Stimulated activated CD4-positive, alpha-beta T cell treated with anti-CD3 and anti-CD28 coated beads, Interleukin-4, amount 100 ng/mL, for 24 hours (primary cell): Measurements from ENCODE around the gene MYO6.
"Not testable (repeated sequence)": the region's sequence is repeated elsewhere in the genome, so short reads cannot be mapped to it uniquely, and the experiment has no call there.

Experiments used
- DNase-seq: peaks from one replicate; pipeline ENCODE4 v3.0.0-alpha.2; 2020

Gene MYO6

DNA sequence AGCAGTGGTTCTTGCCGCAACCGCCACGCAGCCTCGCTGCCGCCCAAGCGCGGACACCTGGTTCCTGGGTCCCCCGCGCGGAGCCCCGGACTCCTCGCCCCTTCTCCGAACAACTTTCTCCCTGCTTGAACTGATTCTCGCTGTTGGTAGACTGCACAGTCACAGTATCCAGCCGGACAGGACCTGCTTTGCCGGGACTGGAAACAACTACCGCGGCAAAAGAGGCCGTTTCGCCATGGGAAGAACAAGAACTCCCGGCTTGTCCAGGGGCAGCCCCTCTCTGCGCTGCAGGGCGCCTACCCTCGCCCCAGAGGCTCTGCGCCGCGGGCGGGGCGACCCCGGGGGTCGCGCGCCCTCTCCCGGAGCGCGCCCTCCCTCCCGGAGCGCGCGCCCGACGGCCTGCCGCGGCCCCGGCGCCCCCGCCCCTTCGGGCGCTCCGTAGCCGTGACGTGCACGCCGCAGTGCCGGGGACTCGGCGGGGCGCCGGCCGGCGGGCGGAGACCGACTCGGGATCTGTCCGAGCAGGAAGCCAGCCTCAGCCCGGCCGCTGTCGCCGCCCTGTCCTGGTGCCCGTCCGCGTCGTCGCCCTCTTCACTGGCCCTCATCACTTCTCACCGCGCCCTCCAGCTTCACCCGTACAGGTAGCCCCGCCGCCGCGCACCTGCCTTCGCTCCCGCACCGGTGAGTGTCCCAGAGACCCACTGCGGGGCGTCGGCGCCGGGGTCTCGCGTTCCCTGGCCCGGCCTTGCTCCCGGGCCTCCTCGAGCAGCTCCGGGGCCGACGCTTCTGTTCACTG is at the start of gene MYO6:
MYO6 (plus strand) TSS at position 497 of the 796 bp plus-strand sequence. CDS start 68,309 bp downstream, outside the sequence.
- DNase-seq, result peak; percentile 11

DNA sequence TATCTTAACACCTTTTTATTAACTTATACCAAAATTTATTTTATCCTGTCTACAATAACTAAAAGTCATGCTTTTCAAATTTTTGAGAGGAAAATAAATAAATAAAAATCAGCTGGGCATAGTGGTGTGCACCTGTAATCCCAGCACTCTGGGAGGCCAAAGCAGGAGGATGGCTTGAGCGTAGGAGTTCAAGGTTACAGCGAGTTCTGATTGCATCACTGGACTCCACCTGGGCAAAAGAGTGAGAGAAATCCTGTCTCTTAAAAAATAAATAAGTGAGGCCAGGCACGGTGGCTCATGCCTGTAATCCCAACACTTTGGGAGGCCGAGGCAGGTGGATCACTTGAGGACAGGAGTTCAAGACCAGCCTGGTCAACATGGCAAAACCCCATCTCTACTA is 40.7 kb upstream of the MYO6 start:
- DNase-seq, result not testable (repeated sequence)

DNA sequence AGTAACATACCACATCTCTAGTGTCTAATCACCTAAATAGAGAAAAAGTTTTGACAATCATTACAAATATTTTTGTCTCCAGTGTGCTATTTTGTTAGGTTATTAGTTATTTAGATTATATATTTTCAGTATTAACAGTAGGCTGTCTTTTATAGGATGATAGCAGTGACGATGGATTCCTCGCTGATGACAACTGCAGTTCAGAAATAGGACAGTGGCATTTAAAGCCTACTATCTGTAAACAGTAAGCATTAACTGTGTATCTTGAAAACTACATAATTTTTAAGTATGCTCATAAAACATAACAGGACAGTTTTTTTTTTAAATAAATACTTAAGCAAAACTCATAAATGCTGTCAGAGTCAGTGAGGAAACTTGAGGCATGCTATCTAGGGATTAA is 37.9 kb upstream of the MYO6 start:
- no peak for DNase-seq

DNA sequence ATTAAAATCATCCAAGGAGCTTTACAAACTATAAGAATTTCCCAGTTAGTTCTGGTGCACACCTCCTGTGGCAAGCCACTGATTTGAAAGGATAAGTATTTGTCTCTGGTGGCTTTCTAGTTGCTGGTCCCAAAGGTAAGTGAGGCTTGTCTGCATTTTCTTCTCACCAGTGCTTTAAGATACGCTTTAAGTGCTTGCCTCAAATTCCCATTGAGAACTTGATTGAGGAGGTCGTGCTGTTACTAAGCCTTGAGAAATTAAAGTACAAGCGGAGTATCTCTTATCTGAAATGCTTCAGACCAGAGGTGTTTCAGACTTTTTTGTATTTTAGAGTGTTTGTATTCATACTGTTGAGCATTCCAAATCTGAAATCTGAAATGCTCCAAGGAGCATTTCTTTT is 29.9 kb upstream of the MYO6 start:
- DNase-seq, result no peak

DNA sequence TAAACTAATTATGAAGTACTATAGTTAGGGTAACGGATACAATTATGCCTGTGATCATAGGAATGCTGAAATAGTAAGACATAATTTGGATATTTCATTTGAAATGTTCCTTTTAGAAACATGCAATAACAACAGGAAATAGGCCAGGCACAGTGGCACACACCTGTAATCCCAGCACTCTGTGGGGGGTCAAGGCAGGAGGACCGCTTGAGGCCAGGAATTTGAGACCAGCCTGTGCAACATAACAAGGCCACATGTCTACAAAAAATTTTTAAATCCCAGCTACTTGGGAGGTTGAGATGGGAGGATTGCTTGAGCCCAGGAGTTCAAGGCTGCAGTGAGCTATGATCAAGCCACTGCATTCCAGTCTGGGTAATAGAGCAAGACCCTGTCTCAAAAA is 25.7 kb upstream of the MYO6 start:
- DNase-seq, result no peak

DNA sequence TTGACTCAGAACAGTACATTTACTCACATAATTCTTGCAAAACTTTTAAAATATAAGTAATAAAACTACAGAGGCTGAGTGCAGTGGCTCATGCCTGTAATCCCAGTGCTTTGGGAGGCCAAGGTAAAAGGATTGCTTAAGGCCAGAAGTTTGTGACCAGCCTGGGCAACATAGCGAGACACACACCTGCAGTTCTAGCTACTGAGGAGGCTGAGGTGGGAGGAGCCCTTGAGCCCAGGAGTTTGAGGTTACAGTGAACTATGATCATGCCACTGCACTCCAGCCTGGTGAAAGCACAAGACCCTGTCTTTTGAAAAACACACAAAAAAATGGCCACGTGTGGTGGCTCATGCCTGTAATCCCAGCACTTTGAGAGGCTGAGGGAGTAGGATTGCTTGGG is 21.8 kb upstream of the MYO6 start:
- DNase-seq, result no peak

DNA sequence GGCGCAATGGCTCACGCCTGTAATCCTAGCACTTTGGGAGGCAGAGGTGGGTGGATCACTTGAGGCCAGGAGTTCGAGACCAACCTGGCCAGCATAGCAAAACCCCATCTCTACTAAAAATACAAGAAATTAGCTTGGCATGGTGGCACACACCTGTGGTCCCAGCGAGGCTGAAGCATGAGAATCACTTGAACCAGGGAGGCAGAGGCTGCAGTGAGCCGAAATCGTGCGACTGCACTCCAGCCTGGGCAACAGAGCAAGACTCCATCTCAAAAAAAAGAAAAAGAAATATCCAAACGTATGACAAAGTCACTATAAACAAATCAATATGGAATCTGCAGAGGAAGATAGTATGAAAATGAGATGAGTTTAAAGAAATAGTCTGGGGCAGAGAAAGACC is 18.0 kb upstream of the MYO6 start:
- DNase-seq, result not testable (repeated sequence)

DNA sequence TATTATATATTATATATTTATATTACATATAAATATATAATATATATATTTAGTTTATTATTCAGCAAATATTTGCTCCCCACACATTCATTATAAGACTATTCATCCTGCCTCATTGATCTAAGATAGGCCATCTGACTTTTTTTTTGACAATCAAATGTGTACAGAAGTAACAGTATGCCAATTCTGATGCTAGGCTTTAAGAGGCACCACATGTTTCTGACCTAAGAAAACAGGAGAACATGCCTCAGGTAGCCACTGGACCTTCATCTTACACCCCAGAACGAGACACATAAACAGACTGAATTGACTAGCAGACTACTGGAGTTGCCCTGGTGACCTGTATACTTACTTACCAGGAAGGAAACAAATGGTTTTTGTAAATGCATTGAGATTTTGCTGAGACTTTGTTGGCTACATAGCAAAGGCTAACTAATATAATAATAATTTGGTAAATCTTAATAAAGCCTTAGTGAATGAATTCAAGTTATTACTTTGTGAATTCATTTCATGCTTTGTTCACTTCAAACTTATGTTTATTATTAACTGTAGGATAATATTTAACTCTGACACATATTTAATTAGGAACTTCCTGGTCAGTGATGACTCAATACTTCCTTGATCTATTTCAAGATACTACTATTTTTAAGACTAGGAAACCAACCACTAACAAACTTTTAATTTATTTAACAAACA is 13.4 kb upstream of the MYO6 start:
- DNase-seq, result no peak

DNA sequence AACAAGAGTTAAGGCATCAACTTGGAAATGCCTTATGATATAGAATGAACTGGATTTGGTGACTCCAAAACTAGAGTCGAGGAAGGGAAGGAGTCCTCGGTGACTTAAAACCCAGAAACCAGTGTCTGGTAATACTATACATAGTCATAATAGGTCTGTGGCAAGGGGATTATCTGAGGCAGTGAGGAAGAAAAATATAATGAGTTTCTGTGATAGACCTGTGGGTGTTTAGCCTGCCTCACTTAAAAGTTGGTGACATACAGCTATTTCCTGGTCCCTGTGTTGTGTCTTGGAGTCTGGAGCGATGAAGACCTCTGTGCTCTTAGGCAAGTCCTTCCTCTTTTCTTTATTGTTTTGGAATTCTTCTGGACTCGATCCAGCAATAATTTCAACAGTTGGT is 5.1 kb upstream of the MYO6 start:
- DNase-seq, result no peak

DNA sequence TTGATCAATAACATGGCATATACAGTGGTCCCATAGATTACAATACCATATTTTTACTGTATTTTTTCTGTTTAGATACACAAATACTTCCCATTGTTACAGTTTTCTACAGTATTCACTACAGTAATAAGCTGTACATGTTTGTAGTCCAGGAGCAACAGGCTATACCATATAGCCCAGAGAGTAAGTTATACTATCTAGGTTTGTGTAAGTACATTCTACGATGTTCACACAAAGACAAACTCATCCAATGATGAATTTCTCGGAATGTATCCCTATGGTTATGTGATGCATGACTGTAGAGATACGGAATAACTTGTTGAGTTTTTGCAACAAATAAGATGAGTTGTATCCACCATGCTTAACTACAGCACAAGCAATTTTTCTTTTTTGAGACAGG is 3.6 kb upstream of the MYO6 start:
- no peak for DNase-seq

DNA sequence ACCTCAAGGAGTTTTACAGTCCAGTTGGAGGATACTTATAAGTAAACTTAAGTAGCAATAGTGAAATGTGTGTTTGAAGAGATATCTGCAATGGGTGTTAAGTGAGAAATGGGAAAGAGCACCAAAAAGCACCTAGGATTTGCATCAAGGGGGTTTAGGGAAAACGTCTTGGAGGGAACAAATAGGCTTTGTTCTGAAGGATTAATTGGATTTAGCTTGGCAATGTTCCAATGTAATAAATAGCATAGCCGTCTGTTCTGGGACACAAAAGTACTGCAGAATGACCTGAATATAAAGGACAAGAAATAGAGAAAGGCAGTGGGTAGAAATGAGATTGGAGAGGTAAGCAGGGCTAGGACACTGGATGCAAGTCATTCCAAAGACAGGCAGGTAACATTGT is 2.8 kb upstream of the MYO6 start:
- DNase-seq, result no peak

DNA sequence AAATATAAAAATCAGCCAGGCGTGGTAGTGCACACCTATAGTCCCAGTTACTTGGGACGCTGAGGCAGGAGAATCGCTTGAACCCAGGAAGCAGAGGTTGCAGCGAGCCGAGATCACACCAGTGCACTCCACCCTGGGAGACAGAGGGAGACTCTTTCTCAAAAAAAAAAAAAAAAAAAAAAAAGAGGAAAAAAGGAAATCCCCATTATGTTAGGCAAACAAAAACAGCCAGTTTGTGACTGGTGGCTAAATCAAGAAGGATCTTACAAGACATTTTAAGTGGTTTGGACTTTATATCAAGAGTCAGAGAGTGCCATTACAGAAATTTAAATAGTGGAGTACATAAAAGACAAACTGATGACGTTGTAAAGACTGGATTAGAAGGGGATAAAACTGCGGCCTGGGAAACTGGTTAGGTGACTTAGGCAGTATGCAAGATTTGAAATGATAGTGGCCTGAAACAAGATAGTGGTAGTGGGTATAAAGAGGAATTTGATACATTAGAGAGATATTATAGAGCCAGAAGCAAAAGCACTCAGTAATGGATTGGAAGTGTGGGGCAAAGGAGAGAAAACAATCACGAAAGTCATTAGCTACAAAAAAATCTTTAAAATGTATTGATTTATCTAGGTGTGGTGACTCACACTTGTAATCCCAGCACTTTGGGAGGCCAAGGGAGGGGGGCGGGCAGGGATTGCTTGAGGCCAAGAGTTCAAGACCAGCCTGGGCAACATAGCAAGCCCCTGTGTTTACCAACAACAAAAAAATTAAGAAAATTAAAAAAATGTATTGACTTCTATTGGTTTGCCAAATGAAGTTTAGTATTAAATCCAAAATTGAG is 1.7 kb upstream of the MYO6 start:
- no peak for DNase-seq

DNA sequence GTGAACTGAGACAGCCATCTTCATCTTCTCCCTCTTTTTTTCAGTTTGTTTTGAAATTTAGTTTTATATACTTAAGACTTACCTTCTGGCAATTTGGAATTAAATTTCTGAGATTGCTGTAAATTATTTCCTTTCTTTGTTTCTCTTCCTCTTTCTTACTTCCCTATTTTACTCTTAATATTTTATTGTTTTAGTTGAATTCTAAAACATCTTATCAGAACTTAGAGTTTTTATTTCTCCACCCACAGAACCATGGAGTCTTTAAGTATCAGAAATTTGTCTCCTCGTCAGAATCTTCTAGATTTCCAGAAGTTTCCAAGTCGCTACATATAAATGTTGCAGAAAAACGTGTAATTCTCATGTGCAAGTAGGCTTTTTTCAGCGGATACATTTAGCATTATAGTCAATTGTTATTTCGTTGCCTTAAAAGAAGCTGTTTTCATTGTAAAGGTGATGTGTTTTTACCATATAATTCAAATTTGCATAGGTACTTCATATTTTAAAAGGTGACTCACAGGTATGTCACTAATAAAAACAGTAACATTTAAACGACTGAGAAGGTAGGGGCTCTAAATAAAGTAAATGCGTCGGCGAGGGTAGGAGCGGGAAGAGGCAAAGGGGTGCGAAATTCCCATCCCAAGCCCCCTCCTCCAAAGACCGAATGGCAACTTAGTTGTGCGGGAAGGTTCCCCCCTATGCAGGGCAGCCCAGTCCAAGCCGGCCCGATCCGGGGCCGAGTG is 866 bp upstream of the MYO6 start:
- no peak for DNase-seq

DNA sequence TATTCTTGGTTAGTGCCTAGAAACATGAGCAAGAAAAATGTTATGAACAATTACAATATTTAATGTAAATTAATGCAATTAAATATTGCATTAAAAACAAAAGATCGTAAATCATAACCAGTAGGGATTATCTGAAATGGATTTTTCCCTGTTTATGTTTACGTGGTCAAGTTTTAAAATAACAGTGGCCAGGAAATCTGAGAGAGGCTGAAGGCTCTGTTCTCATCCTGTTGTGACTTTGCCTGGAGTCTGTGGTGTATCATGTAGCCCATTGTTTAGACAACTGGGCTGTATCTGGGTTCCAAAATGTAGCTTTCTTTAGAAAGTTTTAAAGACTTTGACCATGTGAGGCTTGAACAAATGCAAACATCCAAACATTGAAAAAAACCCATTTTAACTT is 2.4 kb downstream of the MYO6 start:
- no peak for DNase-seq

DNA sequence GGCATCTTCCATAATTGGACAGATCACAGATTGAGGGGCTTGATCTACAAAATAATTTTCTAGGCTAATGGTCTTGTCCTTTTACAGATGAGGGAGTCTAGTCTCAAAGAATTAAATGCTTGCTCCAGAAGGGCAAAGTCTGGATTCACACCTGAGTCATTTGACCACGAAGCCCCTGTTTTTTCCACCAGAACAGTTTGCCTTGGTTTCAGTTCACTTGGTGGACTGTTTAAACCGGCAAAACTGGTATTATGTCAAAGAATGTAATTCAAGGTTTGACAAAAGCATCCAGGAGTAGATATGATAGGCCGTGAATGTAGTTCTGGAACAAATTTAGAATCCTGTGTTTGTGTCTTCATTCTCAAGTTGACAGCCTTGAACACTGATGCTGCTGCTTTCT is 3.3 kb downstream of the MYO6 start:
- no peak for DNase-seq

DNA sequence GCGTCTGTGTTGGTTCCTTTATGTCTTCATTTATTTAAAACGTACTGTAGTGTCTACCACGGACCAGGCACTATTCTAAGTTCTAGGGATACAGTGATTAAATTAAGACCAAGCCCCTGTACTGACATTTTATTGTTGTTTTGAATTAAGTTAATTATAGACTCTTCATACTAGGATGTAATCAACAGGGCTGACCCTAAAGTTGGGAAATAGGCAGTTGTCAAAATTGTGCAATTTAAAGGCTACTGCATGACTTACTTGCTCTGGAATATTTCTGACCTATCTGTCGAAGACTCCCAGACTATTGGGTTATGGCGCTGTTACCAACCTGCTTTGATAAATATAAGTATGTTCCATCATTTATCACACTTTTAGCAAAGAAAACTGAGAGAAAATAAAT is 6.7 kb downstream of the MYO6 start:
- DNase-seq, result no peak

DNA sequence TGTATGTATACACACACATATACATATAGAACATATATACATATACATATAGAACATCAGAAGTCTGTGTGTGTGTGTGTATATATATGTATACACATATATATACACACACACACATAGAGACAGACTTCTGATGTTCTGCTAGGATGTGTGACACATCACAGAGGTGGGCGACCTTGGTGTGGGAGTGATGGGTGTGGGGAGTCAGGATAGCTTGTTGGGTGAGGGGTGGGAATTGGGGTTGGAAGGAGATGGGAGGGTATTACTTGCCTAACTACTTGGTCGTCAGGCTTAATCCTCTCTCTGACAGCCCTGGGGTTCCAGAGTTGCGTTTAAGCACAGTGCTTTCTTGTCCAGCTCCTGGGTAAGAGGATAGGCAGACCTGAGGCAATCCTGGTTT is 8.3 kb downstream of the MYO6 start:
- DNase-seq, result no peak

DNA sequence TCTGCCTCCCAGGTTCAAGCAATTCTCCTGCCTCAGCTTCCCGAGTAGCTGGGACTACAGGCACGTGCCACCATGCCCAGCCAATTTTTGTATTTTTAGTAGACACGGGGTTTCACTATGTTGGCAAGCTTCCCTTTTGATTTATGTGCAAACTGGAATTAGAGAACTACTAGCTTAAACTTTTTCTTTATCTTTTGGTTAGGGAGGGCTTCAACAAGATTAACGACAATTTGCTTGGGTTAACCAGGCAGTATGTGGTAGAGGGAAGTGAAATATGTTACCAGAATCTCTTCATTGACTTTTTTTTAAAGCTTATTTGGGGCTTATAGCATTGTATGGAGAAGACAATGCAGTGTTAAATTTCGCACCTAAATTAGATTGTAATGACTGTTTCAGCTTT is 9.0 kb downstream of the MYO6 start:
- no peak for DNase-seq

DNA sequence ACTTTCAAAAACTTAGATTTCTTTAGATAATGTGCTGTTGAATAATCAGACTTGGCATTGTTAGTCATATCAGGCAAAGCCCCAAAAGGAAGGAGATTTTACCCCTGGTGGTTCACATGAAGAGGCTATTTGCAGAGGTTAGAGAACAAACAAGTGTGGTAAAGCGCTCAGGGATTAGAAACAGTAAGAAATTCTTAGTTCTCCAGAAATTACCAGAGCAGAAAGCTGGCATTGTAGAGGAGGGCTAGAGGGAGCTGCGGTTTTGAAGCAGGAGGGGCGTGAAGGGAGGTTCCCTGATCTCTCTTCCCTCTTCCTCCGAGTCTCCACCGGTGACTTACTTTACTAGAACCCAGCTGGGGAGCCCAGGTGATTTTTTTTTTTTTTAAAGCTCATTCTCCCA is 10.2 kb downstream of the MYO6 start:
- DNase-seq, result no peak

DNA sequence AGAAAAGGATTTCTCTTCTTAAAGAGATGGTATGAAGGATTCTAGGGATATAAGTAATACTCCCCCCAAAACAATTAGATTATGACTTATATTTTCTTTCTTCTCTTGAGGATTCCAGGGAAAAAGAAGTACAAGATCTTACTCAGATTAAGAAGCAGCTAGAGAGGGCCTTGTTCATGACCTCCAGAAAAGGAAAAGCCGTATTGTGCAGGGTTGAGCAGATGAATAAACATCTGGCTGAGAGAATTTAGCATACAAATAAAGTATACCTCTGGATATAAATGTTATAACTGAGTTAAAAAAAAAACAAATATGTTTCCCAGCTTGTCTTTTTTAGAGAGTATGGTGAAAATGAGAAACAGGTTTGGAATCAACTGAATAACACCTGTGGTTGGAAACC is 11.3 kb downstream of the MYO6 start:
- no peak for DNase-seq

DNA sequence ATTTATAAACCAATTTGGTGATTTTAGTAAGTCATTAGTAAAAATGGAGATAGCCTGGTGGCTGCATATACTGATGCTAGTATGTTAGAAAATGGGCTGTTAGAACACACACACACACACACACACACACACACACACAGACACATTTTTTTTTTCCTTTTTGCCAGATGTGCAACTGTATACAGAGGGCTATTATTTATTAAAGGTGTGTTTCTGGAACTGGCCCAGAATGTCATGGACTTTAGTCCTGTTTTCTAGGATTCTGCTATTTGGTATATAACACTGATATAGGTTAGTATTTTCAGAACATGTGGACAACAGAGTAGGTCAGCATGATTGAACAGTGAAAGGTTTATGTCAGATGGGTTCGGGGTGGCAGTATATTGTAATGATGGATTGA is 12.4 kb downstream of the MYO6 start:
- DNase-seq, result no peak

DNA sequence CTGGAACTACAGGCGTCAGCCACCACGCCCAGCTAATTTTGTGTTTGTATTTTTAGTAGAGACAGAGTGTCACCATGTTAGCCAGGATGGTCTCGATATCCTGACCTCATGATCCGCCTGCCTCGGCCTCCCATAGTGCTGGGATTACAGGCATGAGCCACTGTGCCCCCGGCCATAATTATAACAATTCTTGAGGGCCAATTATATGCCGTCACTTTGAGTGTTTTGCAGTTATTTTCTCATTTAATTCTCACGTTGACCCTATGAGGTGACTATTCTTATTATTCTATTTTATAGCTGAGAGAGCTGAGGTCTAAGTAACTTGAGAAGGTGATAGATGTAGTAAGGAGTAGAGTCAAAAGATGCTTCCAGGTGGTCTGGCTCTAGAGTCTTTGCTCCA is 13.0 kb downstream of the MYO6 start:
- no peak for DNase-seq

DNA sequence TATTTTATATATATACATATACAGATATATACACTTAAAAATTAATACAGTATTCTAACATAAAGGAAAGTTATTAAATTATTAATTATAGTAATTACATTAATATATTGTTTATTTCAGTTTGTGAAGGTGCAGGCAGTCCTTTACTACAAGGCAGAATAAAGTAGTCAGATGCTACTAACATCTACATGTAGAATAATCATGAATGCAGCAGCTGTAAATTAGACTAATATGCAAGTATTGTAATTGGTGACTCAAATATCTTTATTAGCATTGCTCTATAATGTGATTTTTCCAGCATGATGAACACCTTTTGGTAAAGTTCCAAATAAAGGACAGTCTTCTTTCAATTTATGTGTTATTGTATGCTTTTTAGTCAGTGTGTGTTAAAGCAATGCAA is 17.3 kb downstream of the MYO6 start:
- DNase-seq, result no peak
